Heart right ventricle (tissue), 16 donors: Measurements from ENCODE around the gene CYP26C1. TPM values are rescaled to one million over a fixed set of nuclear protein-coding genes. Genes with fewer than 3 reads are reported as not detected.

Source experiments
- ATAC-seq, 8 donors: fragments of 200-7000 bp; cut with Tn5 transposase; one replicate each; pipeline ENCODE4 v1.9.1; 2020; ENCODE audit warnings: mild to moderate bottlenecking in 8 of 8, moderate library complexity in 8 of 8, moderate number of reproducible peaks in 1 of 8
- DNase-seq, 2 donors: peaks; one replicate each; pipeline ENCODE4 v3.0.0-alpha.2; 2020
- H3K27ac ChIP-seq, 10 donors: fragments of 200-600 bp; sonication (generic) in 2 of 10; one replicate each; pipeline versions ENCODE4 v1.5.0 to v1.8.0; 2020 to 2022; ENCODE audit warnings: mild to moderate bottlenecking in 3 of 10
- H3K27me3 ChIP-seq, 7 donors: fragments of 200-600 bp; one replicate each; pipeline ENCODE4 v1.8.0; 2021 to 2022; ENCODE audit warnings: mild to moderate bottlenecking in 2 of 7
- H3K36me3 ChIP-seq, 9 donors: fragments of 200-600 bp; sonication (generic) in 1 of 9; one replicate each; pipeline versions ENCODE4 v1.5.0 to v1.8.0; 2020 to 2022; ENCODE audit warnings: mild to moderate bottlenecking in 2 of 9
- H3K4me1 ChIP-seq, 9 donors: fragments of 200-600 bp; sonication (generic) in 1 of 9; one replicate each; pipeline versions ENCODE4 v1.5.0 to v1.8.0; 2020 to 2022; ENCODE audit warnings: mild to moderate bottlenecking in 4 of 9
- H3K4me3 ChIP-seq, 10 donors: fragments of 200-600 bp; sonication (generic) in 2 of 10; one replicate each; pipeline versions ENCODE4 v1.5.0 to v1.8.0; 2020 to 2022; ENCODE audit warnings: mild to moderate bottlenecking in 7 of 10, moderate library complexity in 2 of 10
- H3K9me3 ChIP-seq, 11 donors: fragments of 200-600 bp in 10 of 11; sonication (generic) in 2 of 11; one replicate each; pipeline versions ENCODE4 v1.5.0 to v1.8.0; 2013 to 2022; ENCODE audit warnings: mild to moderate bottlenecking in 2 of 11, control low read depth in 1 of 11, moderate library complexity in 1 of 11
- CTCF ChIP-seq, 9 donors: fragments of 200-600 bp; sonication (generic) in 2 of 9; IDR thresholded peaks; one replicate each; pipeline versions ENCODE4 v1.5.0 to v1.8.0; 2021 to 2022; ENCODE audit warnings: antibody characterized with exemption in 9 of 9, mild to moderate bottlenecking in 5 of 9, moderate library complexity in 1 of 9
- WGBS, 2 donors: extraction: QIAGEN DNeasy Blood & Tissue Kit; methylation state at CpG; one replicate each; pipeline ENCODE4 v1.1.7; 2013; ENCODE audit warnings: inconsistent platforms in 1 of 2; 5-methylcytosine and 5-hydroxymethylcytosine counted together
- intact Hi-C, 10 donors: fragments of 100-400 bp; cut with DNase I; formaldehyde crosslinking; loops; one replicate each; pipeline versions ENCODE4 v1.11.1 to v1.14.2; 2022
- polyA plus RNA-seq, 2 donors: library from polyadenylated mRNA; stranded (reverse); fragments of 200-250 nt; gene quantifications; one replicate each; pipeline ENCODE4 v1.2.3, GENCODE V29; 2013
- total RNA-seq, 10 donors: library from RNA; stranded (reverse); fragmentation: NEBNext Ultra II Directional in 3 of 10; extraction: Animal tissue kit (Norgen Biotek cat#: 25700) in 3 of 10; gene quantifications; one replicate each; pipeline versions ENCODE4 v1.2.1 to v1.2.4, GENCODE V29; 2021 to 2023
- donor health status: Arrhythmogenic right ventricular cardiomyopathy.
- donor health status: ischemic (EF 13 %, LVEDD 7.1; RV severe dilation, severe dysfunction).
- donor health status: healthy with polysubstance abuse.
- donor health status: DM: no; HTN: yes; CAD: no.
- donor health status: DM: no; HTN: no; CAD: no.
- donor health status: ischemic (EF 25% LVEDD 6.9; RV normal size, moderate dysfunction).
- donor health status: ischemic (EF 25% LVEDD 5.7; RV mildly dilated, moderate dysfunction).
- donor health status: healthy.
- donor health status: DM: yes; HTN: yes; CAD: no.
- donor health status: Ischemic cardiomyopathy.
- donor health status: ischemic (EF 35%, LVEDD 5.7; RV mildly dilated, moderate dysfunction).
- donor health status: nonischemic (EF 11% LVEDD 7.7; RV severe dilation, severe dysfunction).
- donor health status: DM: yes; HTN: yes; CAD: no.
- donor health status: PGD.
- donor health status: ischemic (EF 29% LVEDD 5.4; RV normal size, mild dysfunction).
- donor health status: nonischemic (EF 23%, LVEDD 6.1; RV moderate dilation, normal function).

CYP26C1 gene
- total and polyA plus RNA-seq, 12 donors = 0.08 to 0.15 TPM; not detected in 10

- peaks cover 17 to 100% (median 97%) of the 10 kb centered on the region in 7 donors for H3K27me3 ChIP-seq
Measured at GRCh38 chr10:93066544-93066913, 5.9 kb downstream of the CYP26C1 start.

GRCh38 chr10:93067443-93068365 lies 7.1 kb downstream of the CYP26C1 start:
- Histone ChIP-seq H3K27me3 (peaks cover 17 to 100% (median 97%) of the 10 kb centered on the region in 7 donors), H3K4me3 (peak overlapping the region in 3 of 10 donors; percentile 19 to 31 (median 22)), H3K9me3 (no peaks in the 10 kb centered on the region), H3K36me3 (no peaks in the 10 kb centered on the region), H3K27ac (no peak overlapping the region), H3K4me1 (peaks cover 7 to 38% (median 29%) of the 10 kb centered on the region in 9 donors)
- WGBS, 2 donors = 7 to 13% methylated on average over 17 of the region's 17 CpGs
- intact Hi-C loops = no loop called here
- TF ChIP-seq CTCF (IDR thresholded peaks at IDR 0.05) = no peak
- DNase-seq (no peak), ATAC-seq (no peak)

More at GRCh38 chr10:93066544-93066913, 5.9 kb downstream of the CYP26C1 start:
- no peak for TF ChIP-seq CTCF (IDR thresholded peaks at IDR 0.05)
- intact Hi-C loops = no loop called here
- no peak for ATAC-seq
- H3K4me1 ChIP-seq = peaks cover 9 to 39% (median 28%) of the 10 kb centered on the region in 9 donors
- WGBS, 2 donors = 11 to 15% methylated on average over 11 of the region's 11 CpGs
- H3K36me3 ChIP-seq = no peaks in the 10 kb centered on the region
- no peaks in the 10 kb centered on the region for H3K9me3 ChIP-seq
- H3K27ac ChIP-seq = no peak overlapping the region
- no peak for DNase-seq
- H3K4me3 ChIP-seq = no peak overlapping the region

- intact Hi-C loops = no loop called here
- H3K27ac ChIP-seq = no peak overlapping the region
- WGBS, 2 donors = 2 to 3% methylated on average over 73 of the region's 73 CpGs
- no peaks in the 10 kb centered on the region for H3K36me3 ChIP-seq
- ATAC-seq (peak in 3 of 8 donors; percentile 14 to 41 (median 25)), DNase-seq (no peak)
- peaks cover 7 to 40% (median 31%) of the 10 kb centered on the region in 9 donors for H3K4me1 ChIP-seq
- no peaks in the 10 kb centered on the region for H3K9me3 ChIP-seq
- peak overlapping the region in 5 of 10 donors; percentile 19 to 31 (median 20) for H3K4me3 ChIP-seq
- H3K27me3 ChIP-seq = peaks cover 22 to 100% (median 97%) of the 10 kb centered on the region in 7 donors
- TF ChIP-seq CTCF (IDR thresholded peaks at IDR 0.05) = peak in 1 of 9 donors; percentile 19
Measured at GRCh38 chr10:93068411-93069244, 8.0 kb downstream of the CYP26C1 start.

- 28 to 29% methylated on average over 10 of the region's 10 CpGs for WGBS, 2 donors
- H3K9me3 ChIP-seq = no peaks in the 10 kb centered on the region
- no peak for DNase-seq
- no peak overlapping the region for H3K27ac ChIP-seq
- H3K4me3 ChIP-seq = no peak overlapping the region
- no peak for TF ChIP-seq CTCF (IDR thresholded peaks at IDR 0.05)
- intact Hi-C loops = no loop called here
- peaks cover 7 to 46% (median 37%) of the 10 kb centered on the region in 9 donors for H3K4me1 ChIP-seq
- H3K27me3 ChIP-seq = peaks cover 26 to 100% (median 97%) of the 10 kb centered on the region in 7 donors
- H3K36me3 ChIP-seq = no peaks in the 10 kb centered on the region
- ATAC-seq = no peak
Measured at GRCh38 chr10:93069245-93069561, 8.6 kb downstream of the CYP26C1 start.
